ENCODE results near the gene MFGE8.

DNA sequence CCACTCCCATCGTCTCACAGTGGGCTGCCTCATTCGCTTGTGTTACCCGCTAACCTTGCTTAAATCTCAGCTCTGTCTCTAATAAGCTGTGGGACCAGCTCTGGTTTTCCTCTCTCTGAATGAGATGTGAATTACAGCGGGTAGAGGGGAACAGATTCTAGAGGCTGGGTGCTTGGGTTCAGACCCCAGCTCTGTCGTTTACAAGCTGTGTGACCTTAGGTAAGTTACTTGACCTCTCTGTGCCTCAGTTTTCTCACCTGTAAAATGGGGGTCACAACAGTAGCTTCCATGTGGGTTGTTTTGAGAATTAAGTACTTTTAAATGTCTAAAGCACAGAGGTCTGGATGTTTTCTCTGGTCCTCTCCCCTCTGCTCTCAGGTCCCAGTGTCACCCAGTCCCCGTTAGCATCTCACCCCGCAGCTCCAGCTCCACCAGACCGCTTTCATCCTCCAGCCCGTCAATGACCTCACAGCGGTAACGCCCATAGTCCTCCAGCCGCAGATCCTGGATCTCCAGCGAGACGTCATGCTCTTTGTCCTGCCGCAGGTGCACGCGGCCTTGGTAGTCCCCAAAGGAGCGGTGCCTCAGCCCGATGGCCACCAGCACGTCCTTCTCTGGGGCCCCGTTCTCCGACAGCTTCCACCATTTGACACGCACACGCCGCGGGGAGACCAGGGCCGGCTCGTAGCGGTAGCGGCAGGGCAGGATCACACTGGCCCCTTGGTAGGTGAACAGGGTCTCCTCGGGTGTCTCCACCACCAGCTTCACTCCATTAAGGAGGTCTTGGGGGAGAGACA lies 32.0 kb downstream of the MFGE8 start:
- TF ChIP-seq, protein P1, sequence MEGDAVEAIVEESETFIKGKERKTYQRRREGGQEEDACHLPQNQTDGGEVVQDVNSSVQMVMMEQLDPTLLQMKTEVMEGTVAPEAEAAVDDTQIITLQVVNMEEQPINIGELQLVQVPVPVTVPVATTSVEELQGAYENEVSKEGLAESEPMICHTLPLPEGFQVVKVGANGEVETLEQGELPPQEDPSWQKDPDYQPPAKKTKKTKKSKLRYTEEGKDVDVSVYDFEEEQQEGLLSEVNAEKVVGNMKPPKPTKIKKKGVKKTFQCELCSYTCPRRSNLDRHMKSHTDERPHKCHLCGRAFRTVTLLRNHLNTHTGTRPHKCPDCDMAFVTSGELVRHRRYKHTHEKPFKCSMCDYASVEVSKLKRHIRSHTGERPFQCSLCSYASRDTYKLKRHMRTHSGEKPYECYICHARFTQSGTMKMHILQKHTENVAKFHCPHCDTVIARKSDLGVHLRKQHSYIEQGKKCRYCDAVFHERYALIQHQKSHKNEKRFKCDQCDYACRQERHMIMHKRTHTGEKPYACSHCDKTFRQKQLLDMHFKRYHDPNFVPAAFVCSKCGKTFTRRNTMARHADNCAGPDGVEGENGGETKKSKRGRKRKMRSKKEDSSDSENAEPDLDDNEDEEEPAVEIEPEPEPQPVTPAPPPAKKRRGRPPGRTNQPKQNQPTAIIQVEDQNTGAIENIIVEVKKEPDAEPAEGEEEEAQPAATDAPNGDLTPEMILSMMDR (IDR thresholded peaks at IDR 0.05), result no peak
- TF ChIP-seq POLR2A (IDR thresholded peaks at IDR 0.05), result no peak
